AG10803 (cell line): ENCODE data around the gene VCX2.
"Not testable (repeated sequence)": the region's sequence is repeated elsewhere in the genome, so short reads cannot be mapped to it uniquely, and the experiment has no call there.

ENCODE experiments used
- DNase-seq: peaks from one replicate; pipeline ENCODE4 v3.0.0; 2010; ENCODE audit warnings: low read depth
- H3K4me3 ChIP-seq: 2 replicates; pipeline ENCODE4 v1.5.1; 2011; ENCODE audit warnings: mild to moderate bottlenecking, low read length, control low read depth
- CTCF ChIP-seq: conservative IDR thresholded peaks from 2 replicates; pipeline ENCODE4 v1.5.1; 2011; ENCODE audit warnings: mild to moderate bottlenecking, low read length, control low read depth, inconsistent platforms

Gene VCX2

DNA sequence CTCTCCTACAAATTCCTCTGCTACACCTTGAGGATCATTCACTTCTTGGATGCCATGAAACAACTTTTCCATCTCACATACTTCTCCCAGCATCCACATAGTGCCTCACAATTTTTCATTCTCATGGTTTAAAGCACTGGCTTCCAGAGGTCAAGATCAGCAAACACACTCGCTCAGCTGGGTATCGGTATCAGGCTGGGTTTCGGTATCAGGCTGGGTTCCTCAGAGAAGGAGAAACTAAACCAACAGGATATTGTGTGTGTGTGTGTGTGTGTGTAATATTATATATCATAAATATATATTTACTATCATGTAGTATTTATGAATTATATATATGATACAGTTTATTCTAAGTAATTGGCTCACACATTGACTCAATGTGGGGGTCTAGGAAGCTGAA, at the start of gene VCX2:
TSS of gene VCX2 (minus strand) at position 99 of the 400 bp plus-strand sequence. CDS start 624 bp downstream, outside the sequence.
- not testable (repeated sequence) for H3K4me3 ChIP-seq, DNase-seq

DNA sequence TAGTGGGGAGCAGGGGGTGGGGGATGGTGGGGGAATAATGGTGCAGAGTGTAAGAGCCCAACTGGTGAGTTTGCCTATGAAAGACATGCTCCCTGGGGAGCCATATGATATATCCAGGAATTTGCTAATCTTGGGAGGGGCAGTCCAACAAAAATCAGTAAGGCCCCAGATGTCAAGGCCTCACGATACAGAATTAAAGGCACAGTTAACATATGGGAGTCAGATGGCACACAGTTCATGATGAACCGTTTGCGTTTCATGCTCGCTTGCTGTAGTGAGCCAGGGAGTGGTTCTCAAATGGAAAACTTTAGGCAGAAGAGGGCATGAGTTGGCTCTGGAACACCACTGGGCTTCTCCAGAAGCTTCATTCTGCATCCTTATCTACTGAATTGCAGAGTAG, 33.9 kb upstream of the VCX2 start:
- DNase-seq = no peak
- no peak for TF ChIP-seq CTCF
- H3K4me3 ChIP-seq = no peak overlapping the region

DNA sequence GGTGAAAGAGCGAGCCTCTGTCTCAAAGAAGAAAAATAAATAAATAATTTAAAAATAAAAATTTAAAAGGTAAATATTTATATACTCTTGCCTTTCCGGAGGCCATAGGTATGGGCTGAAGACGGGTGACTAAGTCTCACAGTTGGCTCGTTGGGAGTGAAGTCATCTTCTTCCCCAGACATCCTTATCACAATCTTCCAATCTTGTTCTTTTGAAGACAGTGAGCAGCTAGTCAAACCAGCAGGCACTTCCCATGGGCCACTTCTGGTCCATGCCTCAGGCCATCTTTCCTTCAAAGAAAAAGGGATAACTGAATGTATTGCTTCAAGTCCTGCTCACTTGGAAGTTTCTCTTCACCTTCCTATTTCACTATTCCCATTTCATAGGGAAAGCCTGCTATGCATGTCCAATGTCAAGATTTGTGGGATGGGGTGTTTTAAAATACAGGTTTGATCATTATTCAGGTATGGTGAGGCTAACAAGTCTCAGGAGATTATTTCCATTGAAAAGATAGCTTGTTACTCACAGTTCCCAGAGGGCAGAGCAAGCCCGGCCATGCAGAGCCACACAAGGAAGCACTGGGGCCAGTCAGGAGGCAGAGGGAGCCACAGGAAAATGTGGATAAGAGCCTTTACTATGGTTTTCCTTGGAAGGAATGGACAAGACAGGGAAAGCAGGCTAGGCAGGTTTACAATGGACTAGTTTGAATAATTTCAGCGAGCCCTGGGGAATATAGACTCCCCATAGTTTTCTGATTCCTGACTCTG, 33.3 kb upstream of the VCX2 start:
- TF ChIP-seq CTCF = no peak
- H3K4me3 ChIP-seq = no peak overlapping the region

GRCh38 chrX:8201896-8202331, 30.8 kb upstream of the VCX2 start:
- no peak for TF ChIP-seq CTCF
- no peak overlapping the region for H3K4me3 ChIP-seq
- no peak for DNase-seq

More for the DNA sequence above, 33.3 kb upstream of the VCX2 start:
- DNase-seq = no peak

DNA sequence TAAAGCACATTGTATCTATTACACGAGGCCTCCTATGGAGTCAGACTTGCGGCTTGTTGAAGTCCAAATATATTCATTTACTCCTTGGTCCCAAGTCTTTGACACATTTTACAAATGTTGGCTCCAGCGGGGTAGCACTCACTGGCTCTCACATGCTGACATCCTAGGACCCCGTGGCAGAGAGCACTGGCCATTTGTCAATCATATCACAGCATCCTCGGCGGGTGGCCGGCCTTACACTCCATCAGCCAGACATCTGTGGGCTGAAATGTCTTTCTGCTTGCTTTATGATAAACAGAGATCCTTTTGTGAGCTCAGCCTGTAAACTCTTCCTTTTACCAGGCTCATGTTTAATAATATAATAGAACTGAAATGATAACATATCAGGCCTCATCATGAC, 25.7 kb upstream of the VCX2 start:
- no peak for DNase-seq
- TF ChIP-seq CTCF = no peak
- H3K4me3 ChIP-seq = no peak overlapping the region

DNA sequence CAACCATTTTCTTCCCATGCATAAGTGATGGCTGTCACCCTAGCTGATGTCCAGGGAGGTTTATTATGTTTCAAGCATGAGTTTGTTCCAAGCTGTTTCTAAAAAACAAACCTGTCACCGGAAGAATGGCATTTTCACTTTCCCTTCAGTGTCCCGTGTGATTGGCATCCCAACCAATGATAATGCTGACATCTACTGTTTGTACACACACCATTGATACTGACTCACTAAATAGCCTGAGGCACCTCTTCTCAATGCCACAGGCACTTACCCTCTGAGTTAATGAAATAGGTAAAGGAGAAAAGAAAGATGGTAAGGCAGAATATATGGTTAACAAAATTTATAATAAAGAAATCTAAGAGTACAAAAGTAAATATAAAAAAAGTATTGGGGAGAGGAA, 23.1 kb upstream of the VCX2 start:
- no peak for DNase-seq
- no peak for TF ChIP-seq CTCF
- H3K4me3 ChIP-seq = no peak overlapping the region

DNA sequence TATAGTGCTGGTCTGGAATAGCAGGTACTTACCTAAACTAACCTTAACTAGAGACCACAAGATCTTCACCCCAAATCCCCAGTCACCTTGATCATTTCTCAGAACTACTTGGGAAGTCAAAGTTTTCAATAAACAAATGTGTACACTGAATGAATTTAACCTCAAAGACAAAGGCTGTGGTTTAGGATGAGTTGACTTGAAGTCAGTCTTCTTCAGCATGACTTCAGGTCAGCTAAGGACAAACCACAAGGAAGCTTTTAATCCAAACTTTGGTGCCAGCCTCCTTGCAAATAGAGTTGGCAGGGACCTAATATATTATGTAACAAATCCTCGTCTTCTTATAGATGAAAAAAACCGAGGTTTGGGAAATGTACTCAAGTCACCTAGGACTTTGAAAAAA, 21.2 kb upstream of the VCX2 start:
- H3K4me3 ChIP-seq = no peak overlapping the region
- no peak for TF ChIP-seq CTCF
- DNase-seq = no peak
